Measurements from ENCODE around the gene CHST10.
A peak's percentile ranks its signal among the peaks of the same experiment; 100 is the strongest.

Gene CHST10

GRCh38 chr2:100427111-100427510 is 9.6 kb upstream of the CHST10 start:
- no peak overlapping the region for H3K4me3 ChIP-seq (replicated peaks; ENCODE audit: insufficient read depth, low read length)

GRCh38 chr2:100426384-100426720 is 8.9 kb upstream of the CHST10 start:
- H3K27ac ChIP-seq (replicated peaks), result no peak overlapping the region
- TF ChIP-seq GABPA (IDR thresholded peaks at IDR 0.05; ENCODE audit: low read depth) (no peak), SPI1 (IDR thresholded peaks at IDR 0.05; ENCODE audit: borderline replicate concordance, low read depth) (no peak), POLR2AphosphoS5 (IDR thresholded peaks at IDR 0.05; ENCODE audit: low read depth) (no peak), CTCF (IDR thresholded peaks at IDR 0.05; ENCODE audit: insufficient read depth, low read length) (no peak), REST (IDR thresholded peaks at IDR 0.05; ENCODE audit: insufficient replicate concordance, low read depth) (no peak)
- DNase-seq (ENCODE audit: low read depth in 1 of 2, low spot score in 1 of 2), result no peak
- no peak overlapping the region for H3K4me3 ChIP-seq (replicated peaks; ENCODE audit: insufficient read depth, low read length)
- H3K27me3 ChIP-seq (ENCODE audit: insufficient read depth, poor library complexity, severe bottlenecking), result no peaks in the 10 kb centered on the region

More at GRCh38 chr2:100427111-100427510, 9.6 kb upstream of the CHST10 start:
- no peak for DNase-seq (ENCODE audit: low read depth in 1 of 2, low spot score in 1 of 2)
- no peak for TF ChIP-seq POLR2AphosphoS5 (IDR thresholded peaks at IDR 0.05; ENCODE audit: low read depth)
- no peak for TF ChIP-seq REST (IDR thresholded peaks at IDR 0.05; ENCODE audit: insufficient replicate concordance, low read depth)
- TF ChIP-seq CTCF (IDR thresholded peaks at IDR 0.05; ENCODE audit: insufficient read depth, low read length), result no peak
- no peak for TF ChIP-seq GABPA (IDR thresholded peaks at IDR 0.05; ENCODE audit: low read depth)
- TF ChIP-seq SPI1 (IDR thresholded peaks at IDR 0.05; ENCODE audit: borderline replicate concordance, low read depth), result no peak
- H3K27me3 ChIP-seq (ENCODE audit: insufficient read depth, poor library complexity, severe bottlenecking), result no peaks in the 10 kb centered on the region
- H3K27ac ChIP-seq (replicated peaks), result no peak overlapping the region

- H3K27ac ChIP-seq (replicated peaks), result no peak overlapping the region
- DNase-seq (ENCODE audit: low read depth in 1 of 2, low spot score in 1 of 2), result peak in 1 of 2 experiments; percentile 31
- TF ChIP-seq CTCF (IDR thresholded peaks at IDR 0.05; ENCODE audit: insufficient read depth, low read length) (no peak), POLR2AphosphoS5 (IDR thresholded peaks at IDR 0.05; ENCODE audit: low read depth) (no peak), GABPA (IDR thresholded peaks at IDR 0.05; ENCODE audit: low read depth) (no peak), REST (IDR thresholded peaks at IDR 0.05; ENCODE audit: insufficient replicate concordance, low read depth) (no peak), SPI1 (IDR thresholded peaks at IDR 0.05; ENCODE audit: borderline replicate concordance, low read depth) (no peak)
These were observed 8.3 kb upstream of the CHST10 start for GRCh38 chr2:100425573-100426383.

More at GRCh38 chr2:100425573-100426383, 8.3 kb upstream of the CHST10 start:
- no peak overlapping the region for H3K4me3 ChIP-seq (replicated peaks; ENCODE audit: insufficient read depth, low read length)
- no peaks in the 10 kb centered on the region for H3K27me3 ChIP-seq (ENCODE audit: insufficient read depth, poor library complexity, severe bottlenecking)
